H1 (cell line): ENCODE results near the gene GDPD3. TPM values are rescaled to one million over a fixed set of nuclear protein-coding genes. Genes with fewer than 3 reads are reported as not detected.

ENCODE experiments used
- CTCF ChIA-PET: fragments of 300-600 bp; sonication (Branson Sonifier 250); formaldehyde crosslinking; loops from one replicate; lab custom pipeline; 2021; ENCODE audit not compliant: partially characterized antibody; lab: Charles Lee
- POLR2A ChIA-PET: fragments of 300-600 bp; sonication (Branson Sonifier 250); formaldehyde crosslinking; loops from one replicate; lab custom pipeline; 2021; ENCODE audit warnings: inconsistent platforms; ENCODE audit not compliant: partially characterized antibody; lab: Charles Lee
- DNase-seq, 2 experiments: peaks; one replicate each; pipeline versions ENCODE4 v3.0.0 to v3.0.0-alpha.2; 2010 to 2022; ENCODE audit warnings: low spot score in 2 of 2, low read depth in 1 of 2, mixed read lengths in 1 of 2
- FAIRE-seq: peaks from 2 replicates; lab custom pipeline; 2011; peaks lifted over from hg19 to GRCh38; lab: Jason Lieb, UNC
- H2AFZ ChIP-seq: 2 replicates; pipeline ENCODE4 v1.8.1; 2012; ENCODE audit warnings: low read length, inconsistent platforms
- H2AK5ac ChIP-seq: 2 replicates; pipeline ENCODE4 v1.6.1; 2013; ENCODE audit warnings: low read depth, low read length
- H2BK120ac ChIP-seq: replicated peaks from 2 replicates; pipeline ENCODE3; 2013; ENCODE audit warnings: low read depth, low read length, inconsistent platforms
- H2BK12ac ChIP-seq: 2 replicates; pipeline ENCODE4 v1.6.1; 2013; ENCODE audit warnings: low read depth, low read length
- H2BK15ac ChIP-seq: 2 replicates; pipeline ENCODE4 v1.6.1; 2013; ENCODE audit warnings: low read length
- H2BK20ac ChIP-seq: 2 replicates; pipeline ENCODE4 v1.6.1; 2013; ENCODE audit warnings: low read length
- H2BK5ac ChIP-seq: 2 replicates; pipeline ENCODE4 v1.6.1; 2013; ENCODE audit warnings: low read depth, low read length
- H3K14ac ChIP-seq: 2 replicates; pipeline ENCODE4 v1.6.1; 2013; ENCODE audit warnings: inconsistent platforms; ENCODE audit not compliant: insufficient read length
- H3K18ac ChIP-seq: 2 replicates; pipeline ENCODE4 v1.6.1; 2013; ENCODE audit warnings: low read length; ENCODE audit errors: extremely low read depth
- H3K23ac ChIP-seq: 2 replicates; pipeline ENCODE4 v1.6.1; 2013; ENCODE audit warnings: inconsistent platforms; ENCODE audit not compliant: insufficient read length
- H3K23me2 ChIP-seq: 2 replicates; pipeline ENCODE4 v1.6.1; 2013; ENCODE audit warnings: low read depth, low read length
- H3K27ac ChIP-seq: 2 replicates; pipeline ENCODE4 v1.6.1; 2011; ENCODE audit warnings: low read depth, low read length, inconsistent platforms
- H3K27me3 ChIP-seq, 4 experiments: replicated peaks in 1 of 4; 1 replicate in 1 of 4; 2 replicates in 3 of 4; pipeline versions ENCODE4 v1.6.1 to v1.8.1; 2011 to 2013; ENCODE audit warnings: low read length in 3 of 4, mild to moderate bottlenecking in 3 of 4, inconsistent platforms in 2 of 4, mixed read lengths in 2 of 4, moderate library complexity in 1 of 4; ENCODE audit not compliant: control insufficient read depth in 3 of 4, insufficient read depth in 3 of 4; ENCODE audit errors: extremely low read depth in 1 of 4
- H3K36me3 ChIP-seq, 4 experiments: 2 replicates each; pipeline versions ENCODE4 v1.6.1 to v1.8.1; 2011 to 2013; ENCODE audit warnings: mild to moderate bottlenecking in 4 of 4, low read length in 3 of 4, moderate library complexity in 2 of 4, control low read depth in 1 of 4, inconsistent platforms in 1 of 4; ENCODE audit not compliant: insufficient read depth in 4 of 4, control insufficient read depth in 2 of 4
- H3K4ac ChIP-seq: replicated peaks from 2 replicates; pipeline ENCODE3; 2013; ENCODE audit warnings: low read length, low read depth, mixed read lengths, inconsistent platforms; ENCODE audit not compliant: insufficient read length
- H3K4me1 ChIP-seq, 4 experiments: replicated peaks in 1 of 4; 1 replicate in 1 of 4; 2 replicates in 3 of 4; pipeline versions ENCODE4 v1.6.1 to v1.8.1; 2011 to 2013; ENCODE audit warnings: low read length in 3 of 4, inconsistent platforms in 2 of 4, mixed read lengths in 1 of 4; ENCODE audit not compliant: insufficient read depth in 4 of 4, control insufficient read depth in 3 of 4
- H3K4me2 ChIP-seq, 2 experiments: 2 replicates each; pipeline versions ENCODE4 v1.6.1 to v1.8.1; 2011 to 2013; ENCODE audit warnings: low read depth in 2 of 2, low read length in 2 of 2, control low read depth in 1 of 2, inconsistent platforms in 1 of 2, mild to moderate bottlenecking in 1 of 2; ENCODE audit not compliant: insufficient read depth in 1 of 2
- H3K4me3 ChIP-seq, 4 experiments: fragments of 200-600, 300-600 bp in 1 of 4; sonication (generic), shearing (Covaris generic), sonication (Bioruptor Twin) in 1 of 4; 2 replicates each; pipeline versions ENCODE4 v1.5.1 to v1.8.1; 2011 to 2016; ENCODE audit warnings: low read length in 4 of 4, low read depth in 3 of 4, control low read depth in 2 of 4, inconsistent platforms in 2 of 4, mild to moderate bottlenecking in 2 of 4, mixed read lengths in 1 of 4, moderate library complexity in 1 of 4; ENCODE audit not compliant: insufficient read depth in 2 of 4; ENCODE audit errors: extremely low read depth in 1 of 4
- H3K56ac ChIP-seq: replicated peaks from 2 replicates; pipeline ENCODE3; 2013; ENCODE audit warnings: low read depth, mild to moderate bottlenecking, mixed read lengths, low read length, inconsistent platforms; ENCODE audit not compliant: insufficient read length
- H3K79me1 ChIP-seq: 2 replicates; pipeline ENCODE4 v1.6.1; 2013; ENCODE audit warnings: low read depth, low read length, control low read depth
- H3K79me2 ChIP-seq, 2 experiments: 2 replicates each; pipeline versions ENCODE4 v1.6.1 to v1.8.1; 2012 to 2013; ENCODE audit warnings: low read length in 2 of 2, mild to moderate bottlenecking in 2 of 2, inconsistent platforms in 1 of 2; ENCODE audit not compliant: insufficient read depth in 2 of 2, control insufficient read depth in 1 of 2
- H3K9ac ChIP-seq, 4 experiments: replicated peaks in 1 of 4; 1 replicate in 1 of 4; 2 replicates in 3 of 4; pipeline versions ENCODE4 v1.6.1 to v1.8.1; 2011 to 2013; ENCODE audit warnings: low read depth in 3 of 4, low read length in 3 of 4, control low read depth in 2 of 4, mild to moderate bottlenecking in 2 of 4, moderate library complexity in 2 of 4, inconsistent platforms in 1 of 4; ENCODE audit errors: extremely low read depth in 1 of 4
- H3K9me3 ChIP-seq, 2 experiments: 2 replicates each; pipeline versions ENCODE4 v1.6.1 to v1.8.1; 2012 to 2013; ENCODE audit warnings: mild to moderate bottlenecking in 2 of 2, moderate library complexity in 2 of 2, control low read depth in 1 of 2, inconsistent platforms in 1 of 2, low read depth in 1 of 2, low read length in 1 of 2, mixed read lengths in 1 of 2; ENCODE audit not compliant: insufficient read depth in 2 of 2
- H4K20me1 ChIP-seq, 2 experiments: replicated peaks in 1 of 2; 2 replicates each; pipeline versions ENCODE3 to v1.8.1; 2011 to 2013; ENCODE audit warnings: inconsistent platforms in 2 of 2, low read length in 2 of 2, mild to moderate bottlenecking in 1 of 2; ENCODE audit not compliant: insufficient read depth in 2 of 2, control insufficient read depth in 1 of 2
- H4K5ac ChIP-seq: 2 replicates; pipeline ENCODE4 v1.6.1; 2013; ENCODE audit warnings: low read length, low read depth, mixed read lengths, inconsistent platforms; ENCODE audit not compliant: insufficient read length
- H4K8ac ChIP-seq: 2 replicates; pipeline ENCODE4 v1.8.0; 2013; ENCODE audit warnings: mild to moderate bottlenecking, moderate library complexity, low read length, inconsistent platforms; ENCODE audit not compliant: insufficient read depth; ENCODE audit errors: extremely low read depth
- H4K91ac ChIP-seq: replicated peaks from 2 replicates; pipeline ENCODE3; 2013; ENCODE audit warnings: low read length, mixed read lengths, inconsistent platforms; ENCODE audit not compliant: insufficient read length
- ASH2L ChIP-seq: fragments of 200-600, 300-600 bp; sonication (generic); IDR thresholded peaks from one replicate; pipeline ENCODE4 v1.7.1; 2017; ENCODE audit warnings: low read length
- CHD2 ChIP-seq: IDR thresholded peaks from 2 replicates; pipeline ENCODE4 v1.6.1; 2012; ENCODE audit warnings: low read length, improper control_type of control experiment
- EZH2 ChIP-seq: fragments of 200-600 bp; sonication (generic); IDR thresholded peaks from 2 replicates; pipeline ENCODE4 v1.7.1; 2012; ENCODE audit warnings: low read depth, mild to moderate bottlenecking, moderate library complexity, low read length, inconsistent platforms; ENCODE audit not compliant: severe bottlenecking
- FOSL1 ChIP-seq: IDR thresholded peaks from 2 replicates; pipeline ENCODE4 v1.6.1; 2011; ENCODE audit warnings: mild to moderate bottlenecking, low read depth, low read length, moderate library complexity; ENCODE audit not compliant: insufficient read depth
- HDAC6 ChIP-seq: IDR thresholded peaks from one replicate; pipeline ENCODE4 v1.7.1; 2012; ENCODE audit warnings: low read depth, mild to moderate bottlenecking, inconsistent platforms, low read length, moderate library complexity
- KDM5A ChIP-seq: fragments of 200-600 bp; IDR thresholded peaks from 2 replicates; pipeline ENCODE4 v1.7.1; 2012; ENCODE audit warnings: mild to moderate bottlenecking, low read length, inconsistent platforms, mixed read lengths
- SUZ12 ChIP-seq: fragments of 200-600 bp; sonication (generic); IDR thresholded peaks from 2 replicates; pipeline ENCODE4 v1.6.1; 2012; ENCODE audit warnings: mild to moderate bottlenecking, inconsistent platforms, low read length, moderate library complexity, mixed read lengths
- TAF7 ChIP-seq: optimal IDR thresholded peaks from 2 replicates; pipeline ENCODE3; 2011; ENCODE audit warnings: low read depth, mild to moderate bottlenecking, inconsistent platforms, low read length, moderate library complexity, borderline replicate concordance
- WGBS, 2 experiments: shearing (Covaris generic) in 1 of 2; methylation state at CpG; one replicate each; pipeline versions ENCODE4 v1.1.6 to v1.1.7; 2013 to 2015; ENCODE audit warnings: low lambda C conversion rate in 2 of 2, mixed read lengths in 2 of 2, inconsistent platforms in 1 of 2, low coverage in 1 of 2, missing lambda C conversion rate in 1 of 2; ENCODE audit not compliant: insufficient replicate concordance in 2 of 2, insufficient coverage in 1 of 2, insufficient read length in 1 of 2; ENCODE audit errors: extremely low coverage in 1 of 2, missing lambda C conversion rate in 1 of 2; 5-methylcytosine and 5-hydroxymethylcytosine counted together
- polyA plus RNA-seq, 7 experiments: library from polyadenylated mRNA; depleted of rRNA in 3 of 7; stranded (reverse) in 5 of 7; unstranded in 2 of 7; fragments of >200 nt in 5 of 7; fragments of 200-250 nt in 2 of 7; gene quantifications; 1 replicate in 5 of 7; 2 replicates in 1 of 7; 4 replicates in 1 of 7; pipeline versions ENCODE4 v1.2.1 to v1.2.3, GENCODE V29; 2011 to 2013; ENCODE audit warnings: missing spikeins in 2 of 7, mixed read lengths in 2 of 7
- total RNA-seq: library from RNA; stranded (reverse); fragmentation: NEBNext Ultra II Directional; extraction: Animal tissue kit (Norgen Biotek cat#: 25700); gene quantifications from 2 replicates; pipeline ENCODE4 v1.2.1, GENCODE V29; 2021
- TF ChIP-seq, protein P1 (sequence below): IDR thresholded peaks from 2 replicates; pipeline ENCODE4 v1.6.1; 2012; ENCODE audit warnings: inconsistent platforms

The GDPD3 gene
- total and polyA plus RNA-seq, 2 of the 8 experiments (the other 6 are each of a cell fraction or from before 2014, with no cell fraction given) = 0.20 TPM; not detected in 1

DNA sequence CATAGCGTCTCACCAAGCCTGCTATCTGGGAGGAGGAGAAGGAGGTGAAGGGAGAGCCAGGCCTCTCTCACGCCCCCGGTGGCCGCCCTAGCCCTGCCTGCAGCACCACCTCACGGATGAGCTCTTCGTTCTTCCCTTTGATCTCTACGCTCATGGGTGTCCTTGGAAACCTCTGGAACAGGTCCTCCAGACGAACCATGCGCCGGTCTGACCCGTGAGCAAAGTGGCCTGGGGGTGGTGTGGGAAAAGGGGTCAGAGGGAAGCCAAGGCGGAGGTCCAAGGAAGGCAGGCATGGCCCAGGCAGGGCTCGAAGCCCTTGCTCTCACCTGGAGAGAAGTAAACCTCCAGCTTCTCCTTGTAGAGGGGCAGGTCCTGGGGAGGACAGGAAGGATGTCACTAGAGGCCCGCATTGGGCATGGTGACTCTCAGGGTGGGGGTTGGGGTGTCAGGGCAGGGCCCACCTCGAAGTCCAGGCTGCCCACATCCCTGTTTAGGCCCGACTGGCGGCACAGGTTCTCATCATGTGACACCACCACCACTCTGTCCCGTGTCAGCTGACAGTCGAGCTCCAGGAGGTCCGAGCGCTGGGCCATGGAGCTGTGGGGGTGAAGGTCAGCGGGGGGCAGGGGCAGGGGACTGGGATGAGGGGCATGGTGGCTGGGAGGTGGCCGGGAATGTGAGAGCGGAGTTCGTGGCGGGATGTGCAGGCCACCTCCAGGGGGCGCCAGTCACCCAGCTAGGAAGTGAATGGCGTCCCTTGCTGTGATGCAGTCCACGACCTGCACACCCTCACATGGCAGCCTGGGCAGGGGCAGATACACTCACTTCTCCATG is 923 bp downstream of the GDPD3 start:
- ChIA-PET POLR2A (interaction anchor here (0.7 to 16.3 kb wide), 10 partner anchors 8 to 433 kb away, joined by 3 to 169 read pairs (median 5); partner anchors contain the start of genes CORO1A, TBX6 and YPEL3), CTCF (interaction anchor here (0.5 to 6.7 kb wide), 31 partner anchors 9 to 523 kb away, joined by 3 to 90 read pairs (median 5); partner anchors contain the start of genes ALDOA, MAPK3, TBX6 and TLCD3B)
- Histone ChIP-seq H3K4ac (no peak overlapping the region), H4K91ac (no peak overlapping the region), H2BK12ac (no peak overlapping the region), H2AFZ (no peak overlapping the region), H3K4me3 (peak overlapping the region in 1 of 4 experiments; percentile 24; a peak in 2 of 8 replicates), H3K23ac (no peak overlapping the region), H4K20me1 (peaks cover 2 to 6% of the 10 kb centered on the region in 2 experiments), H2BK5ac (peak overlapping the region; percentile 12; the same call in 1 of the 2 replicates), H3K4me2 (peak overlapping the region in 1 of 2 experiments; percentile 50; a peak in 2 of 4 replicates), H4K5ac (no peak overlapping the region), H3K79me2 (no peaks in the 10 kb centered on the region), H4K8ac (no peak overlapping the region), H3K56ac (no peak overlapping the region), H3K36me3 (0 out of 8 replicates have a peak, but pooled peaks cover 0 to 3% (median 0%) of the 10 kb centered on the region in 4 experiments), H2BK15ac (0 out of 2 replicates have a peak overlapping the region, but pooled peaks have one; percentile 29), H3K27me3 (no peaks in the 10 kb centered on the region), H3K9me3 (no peaks in the 10 kb centered on the region), H3K9ac (peak overlapping the region in 1 of 4 experiments; percentile 10; a peak in 3 of 7 replicates), H2BK120ac (no peak overlapping the region), H3K27ac (no peak overlapping the region), H3K4me1 (peaks cover 0 to 12% (median 6%) of the 10 kb centered on the region in 4 experiments; a peak in 5 of 7 replicates), H3K23me2 (no peaks in the 10 kb centered on the region), H3K14ac (no peak overlapping the region), H2BK20ac (0 out of 2 replicates have a peak overlapping the region, but pooled peaks have one; percentile 48), H3K79me1 (no peaks in the 10 kb centered on the region), H2AK5ac (no peak overlapping the region), H3K18ac (no peak overlapping the region)
- WGBS, 2 experiments = 27% methylated on average over 22 of the region's 29 CpGs; no CpG with 5 or more reads in 1 of the 2 experiments
- DNase-seq (peak in 1 of 2 experiments; percentile 94), FAIRE-seq (no peak)
- no peak for TF ChIP-seq CHD2
- no peak for TF ChIP-seq KDM5A
- TF ChIP-seq, protein P1, sequence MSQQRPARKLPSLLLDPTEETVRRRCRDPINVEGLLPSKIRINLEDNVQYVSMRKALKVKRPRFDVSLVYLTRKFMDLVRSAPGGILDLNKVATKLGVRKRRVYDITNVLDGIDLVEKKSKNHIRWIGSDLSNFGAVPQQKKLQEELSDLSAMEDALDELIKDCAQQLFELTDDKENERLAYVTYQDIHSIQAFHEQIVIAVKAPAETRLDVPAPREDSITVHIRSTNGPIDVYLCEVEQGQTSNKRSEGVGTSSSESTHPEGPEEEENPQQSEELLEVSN = peak; percentile 42; the same call in 1 of the 2 replicates
- no peak for TF ChIP-seq SUZ12
- TF ChIP-seq ASH2L = no peak
- no peak for TF ChIP-seq HDAC6
- no peak for TF ChIP-seq FOSL1
- TF ChIP-seq TAF7 = no peak
- no peak for TF ChIP-seq EZH2
